Breast epithelium (tissue), 4 donors: ENCODE data around the gene ISYNA1. TPM values are rescaled to one million over a fixed set of nuclear protein-coding genes. Genes with fewer than 3 reads are reported as not detected.

Experiments
- DNase-seq, 2 donors: peaks; one replicate each; pipeline ENCODE4 v3.0.0-alpha.2; 2019; ENCODE audit warnings: low spot score in 2 of 2
- H3K27ac ChIP-seq, 2 donors: fragments of 200-600 bp; sonication (generic) in 1 of 2; one replicate each; pipeline ENCODE4 v1.5.1; 2016 to 2019; ENCODE audit warnings: mild to moderate bottlenecking in 1 of 2
- H3K27me3 ChIP-seq, 2 donors: fragments of 200-600 bp; sonication (generic) in 1 of 2; one replicate each; pipeline versions ENCODE4 v1.5.1 to v1.6.0; 2017 to 2019; ENCODE audit warnings: control low read depth in 1 of 2, mild to moderate bottlenecking in 1 of 2
- H3K36me3 ChIP-seq: fragments of 200-600 bp; one replicate; pipeline ENCODE4 v1.5.1; 2019
- H3K4me1 ChIP-seq, 2 donors: fragments of 200-600 bp; sonication (generic); one replicate each; pipeline ENCODE4 v1.5.1; 2016 to 2019; ENCODE audit warnings: control low read depth in 1 of 2
- H3K4me3 ChIP-seq, 3 donors: fragments of 200-600 bp; sonication (generic); 1 replicate in 2 of 3; 2 replicates in 1 of 3; pipeline ENCODE4 v1.5.1; 2016 to 2019; ENCODE audit warnings: mild to moderate bottlenecking in 3 of 3, moderate library complexity in 2 of 3
- H3K9me3 ChIP-seq, 2 donors: fragments of 200-600 bp; sonication (generic) in 1 of 2; one replicate each; pipeline ENCODE4 v1.5.1; 2016 to 2019; ENCODE audit warnings: control low read depth in 1 of 2
- CTCF ChIP-seq, 3 donors: fragments of 450-650 bp; IDR thresholded peaks; one replicate each; pipeline ENCODE4 v1.5.1; 2016 to 2017; ENCODE audit warnings: antibody characterized with exemption in 3 of 3, mild to moderate bottlenecking in 3 of 3, moderate library complexity in 3 of 3
- POLR2A ChIP-seq: fragments of 450-650 bp; IDR thresholded peaks from one replicate; pipeline ENCODE4 v1.6.1; 2016; ENCODE audit warnings: antibody characterized with exemption, mild to moderate bottlenecking, moderate library complexity
- POLR2AphosphoS5 ChIP-seq, 3 donors: sonication (generic); formaldehyde crosslinking; IDR thresholded peaks; one replicate each; pipeline ENCODE4 v1.6.1; 2017; ENCODE audit warnings: antibody characterized with exemption in 3 of 3
- intact Hi-C: fragments of 100-400 bp; cut with DNase I; formaldehyde crosslinking; loops from one replicate; pipeline ENCODE4 v1.15.1; 2023; ENCODE audit warnings: low total_unique reads
- total RNA-seq, 3 donors: library from RNA; depleted of rRNA; stranded (reverse); fragments of >200 nt; gene quantifications; one replicate each; pipeline ENCODE4 v1.1.0, GENCODE V29; 2016

ISYNA1 gene
- total RNA-seq, 3 donors from 2014 or later: 7.4 to 42.9 (median 40.2) TPM

GRCh38 chr19:18429717-18430416 is 8.1 kb downstream of the ISYNA1 start:
- intact Hi-C loops: no loop called here
- Histone ChIP-seq H3K4me3 (no peak overlapping the region), H3K4me1 (peaks cover 0 to 14% of the 10 kb centered on the region in 2 donors)

GRCh38 chr19:18428787-18429674 is 8.9 kb downstream of the ISYNA1 start:
- Histone ChIP-seq H3K27me3 (no peaks in the 10 kb centered on the region), H3K27ac (peak overlapping the region; percentile 35 to 82), H3K4me3 (peak overlapping the region; percentile 16 to 53 (median 29)), H3K9me3 (no peaks in the 10 kb centered on the region), H3K36me3 (no peaks in the 10 kb centered on the region), H3K4me1 (peaks cover 0 to 14% of the 10 kb centered on the region in 2 donors)
- no peak for TF ChIP-seq POLR2A
- TF ChIP-seq CTCF (IDR thresholded peaks at IDR 0.05): no peak
- intact Hi-C loops: no loop called here
- DNase-seq: no peak

More at GRCh38 chr19:18429717-18430416, 8.1 kb downstream of the ISYNA1 start:
- Histone ChIP-seq H3K9me3 (no peaks in the 10 kb centered on the region), H3K36me3 (no peaks in the 10 kb centered on the region), H3K27ac (peak overlapping the region in 1 of 2 donors; percentile 82), H3K27me3 (no peaks in the 10 kb centered on the region)
- TF ChIP-seq POLR2A (no peak), CTCF (IDR thresholded peaks at IDR 0.05) (no peak), POLR2AphosphoS5 (IDR thresholded peaks at IDR 0.05) (no peak)
- DNase-seq: no peak

- no peak for DNase-seq
- Histone ChIP-seq H3K27me3 (no peaks in the 10 kb centered on the region), H3K4me3 (no peak overlapping the region), H3K36me3 (no peaks in the 10 kb centered on the region), H3K4me1 (peaks cover 0 to 12% of the 10 kb centered on the region in 2 donors), H3K27ac (peak overlapping the region; percentile 35 to 82), H3K9me3 (no peaks in the 10 kb centered on the region)
- intact Hi-C loops: no loop called here
- TF ChIP-seq CTCF (IDR thresholded peaks at IDR 0.05) (no peak), POLR2A (no peak), POLR2AphosphoS5 (IDR thresholded peaks at IDR 0.05) (no peak)
These were observed 9.7 kb downstream of the ISYNA1 start for GRCh38 chr19:18428173-18428786.

- Histone ChIP-seq H3K9me3 (no peaks in the 10 kb centered on the region), H3K4me1 (peaks cover 0 to 7% of the 10 kb centered on the region in 2 donors), H3K36me3 (no peaks in the 10 kb centered on the region), H3K4me3 (no peak overlapping the region), H3K27me3 (no peaks in the 10 kb centered on the region), H3K27ac (peak overlapping the region in 1 of 2 donors; percentile 82)
- TF ChIP-seq POLR2A (no peak), POLR2AphosphoS5 (IDR thresholded peaks at IDR 0.05) (no peak), CTCF (IDR thresholded peaks at IDR 0.05) (no peak)
- intact Hi-C loops: no loop called here
- no peak for DNase-seq
These were observed 10.2 kb downstream of the ISYNA1 start for GRCh38 chr19:18427743-18428113.
